H9 (cell line): ENCODE results near the gene ZNHIT2. TPM values are rescaled to one million over a fixed set of nuclear protein-coding genes. Genes with fewer than 3 reads are reported as not detected.

ENCODE experiments used
- DNase-seq: peaks from one replicate; pipeline ENCODE4 v3.0.0-alpha.2; 2017
- H2AFZ ChIP-seq: one replicate; pipeline ENCODE4 v1.6.1; 2013; ENCODE audit warnings: mild to moderate bottlenecking, low read length, control low read depth, moderate library complexity
- H2AK5ac ChIP-seq: 2 replicates; pipeline ENCODE4 v1.6.1; 2013; ENCODE audit warnings: low read length, control low read depth, mixed read lengths; ENCODE audit not compliant: insufficient read length
- H2BK120ac ChIP-seq: one replicate; pipeline ENCODE4 v1.6.1; 2013; ENCODE audit warnings: low read depth, mild to moderate bottlenecking, low read length, control low read depth, inconsistent platforms; ENCODE audit not compliant: poor library complexity, severe bottlenecking
- H2BK12ac ChIP-seq: 2 replicates; pipeline ENCODE4 v1.6.1; 2013; ENCODE audit warnings: low read length, control low read depth, mixed read lengths, low read depth; ENCODE audit not compliant: insufficient read length
- H2BK15ac ChIP-seq: 2 replicates; pipeline ENCODE4 v1.6.1; 2013; ENCODE audit warnings: low read depth, low read length, control low read depth
- H2BK20ac ChIP-seq: one replicate; pipeline ENCODE4 v1.6.1; 2013; ENCODE audit warnings: low read depth, mild to moderate bottlenecking, low read length, control low read depth, inconsistent platforms; ENCODE audit not compliant: poor library complexity, severe bottlenecking
- H2BK5ac ChIP-seq: 2 replicates; pipeline ENCODE4 v1.6.1; 2013; ENCODE audit warnings: low read length, control low read depth, mixed read lengths; ENCODE audit not compliant: insufficient read length
- H3K14ac ChIP-seq: 2 replicates; pipeline ENCODE4 v1.6.1; 2013; ENCODE audit warnings: low read length, control low read depth; ENCODE audit not compliant: insufficient read depth
- H3K18ac ChIP-seq: 2 replicates; pipeline ENCODE4 v1.6.1; 2013; ENCODE audit warnings: low read depth, mild to moderate bottlenecking, mixed read lengths, low read length, control low read depth; ENCODE audit not compliant: insufficient read length
- H3K23ac ChIP-seq: 2 replicates; pipeline ENCODE4 v1.6.1; 2013; ENCODE audit warnings: low read length, control low read depth, mixed read lengths, low read depth; ENCODE audit not compliant: insufficient read length
- H3K23me2 ChIP-seq: 2 replicates; pipeline ENCODE4 v1.6.1; 2013; ENCODE audit warnings: low read depth, mild to moderate bottlenecking, mixed read lengths, low read length, control low read depth; ENCODE audit not compliant: insufficient read length, poor library complexity, severe bottlenecking
- H3K27ac ChIP-seq: 2 replicates; pipeline ENCODE4 v1.5.1; 2013; ENCODE audit warnings: low read length, control low read depth, mixed read lengths, low read depth; ENCODE audit not compliant: insufficient read length
- H3K27me3 ChIP-seq: 2 replicates; pipeline ENCODE4 v1.6.1; 2013; ENCODE audit warnings: low read length, control low read depth, inconsistent platforms; ENCODE audit not compliant: insufficient read depth
- H3K4ac ChIP-seq: 2 replicates; pipeline ENCODE4 v1.6.1; 2013; ENCODE audit warnings: low read depth, mild to moderate bottlenecking, control low read depth, inconsistent platforms, low read length, moderate library complexity
- H3K4me1 ChIP-seq: 2 replicates; pipeline ENCODE4 v1.6.1; 2013; ENCODE audit warnings: low read length, control low read depth, inconsistent platforms; ENCODE audit not compliant: insufficient read depth
- H3K4me2 ChIP-seq: 2 replicates; pipeline ENCODE4 v1.6.1; 2013; ENCODE audit warnings: low read length, control low read depth, mixed read lengths; ENCODE audit not compliant: insufficient read length, insufficient read depth
- H3K56ac ChIP-seq: 2 replicates; pipeline ENCODE4 v1.6.1; 2013; ENCODE audit warnings: low read depth, mild to moderate bottlenecking, mixed read lengths, low read length, control low read depth; ENCODE audit not compliant: insufficient read length
- H3K79me1 ChIP-seq: 2 replicates; pipeline ENCODE4 v1.6.1; 2013; ENCODE audit warnings: low read depth, mild to moderate bottlenecking, moderate library complexity, low read length, control low read depth, inconsistent platforms; ENCODE audit not compliant: insufficient read depth, poor library complexity, severe bottlenecking
- H3K79me2 ChIP-seq: 2 replicates; pipeline ENCODE4 v1.6.1; 2013; ENCODE audit warnings: low read length, control low read depth, inconsistent platforms; ENCODE audit not compliant: insufficient read depth
- H3K9ac ChIP-seq: 2 replicates; pipeline ENCODE4 v1.6.1; 2013; ENCODE audit warnings: low read length, control low read depth, mixed read lengths; ENCODE audit not compliant: insufficient read length; ENCODE audit errors: extremely low read depth
- H3K9me3 ChIP-seq: one replicate; pipeline ENCODE4 v1.6.1; 2013; ENCODE audit warnings: low read depth, low read length, inconsistent platforms; ENCODE audit not compliant: control insufficient read depth
- H3T11ph ChIP-seq: one replicate; pipeline ENCODE4 v1.6.1; 2013; ENCODE audit warnings: mild to moderate bottlenecking, low read length, control low read depth, inconsistent platforms
- H4K20me1 ChIP-seq: one replicate; pipeline ENCODE4 v1.6.1; 2013; ENCODE audit not compliant: control insufficient read depth, insufficient read length, insufficient read depth
- H4K5ac ChIP-seq: 2 replicates; pipeline ENCODE4 v1.6.1; 2013; ENCODE audit warnings: low read depth, mild to moderate bottlenecking, mixed read lengths, low read length, control low read depth; ENCODE audit not compliant: insufficient read length
- H4K8ac ChIP-seq: replicated peaks from 2 replicates; pipeline ENCODE4 v1.6.1; 2013; ENCODE audit warnings: low read length, control low read depth, mixed read lengths, low read depth; ENCODE audit not compliant: insufficient read length
- H4K91ac ChIP-seq: 2 replicates; pipeline ENCODE4 v1.6.1; 2013; ENCODE audit warnings: low read depth, mild to moderate bottlenecking, moderate library complexity, mixed read lengths, low read length, control low read depth; ENCODE audit not compliant: insufficient read length
- H3K27ac Mint-ChIP-seq, 3 experiments: 2 replicates in 2 of 3; 3 replicates in 1 of 3; pipeline ENCODE4 v1.8.0; 2020 to 2021; ENCODE audit warnings: mixed read lengths in 3 of 3, mild to moderate bottlenecking in 1 of 3, moderate library complexity in 1 of 3
- H3K27me3 Mint-ChIP-seq: 2 replicates; pipeline ENCODE4 v1.8.0; 2021; ENCODE audit warnings: low read depth, mild to moderate bottlenecking, moderate library complexity, mixed read lengths
- H3K36me3 Mint-ChIP-seq, 3 experiments: 2 replicates in 2 of 3; 3 replicates in 1 of 3; pipeline ENCODE4 v1.8.0; 2020 to 2021; ENCODE audit warnings: low read depth in 3 of 3, mixed read lengths in 3 of 3; ENCODE audit not compliant: insufficient read depth in 1 of 3
- H3K4me1 Mint-ChIP-seq, 2 experiments: 2 replicates each; pipeline ENCODE4 v1.8.0; 2020; ENCODE audit warnings: mixed read lengths in 2 of 2
- H3K4me3 Mint-ChIP-seq, 2 experiments: 2 replicates in 1 of 2; 3 replicates in 1 of 2; pipeline ENCODE4 v1.8.0; 2020 to 2021; ENCODE audit warnings: mild to moderate bottlenecking in 2 of 2, mixed read lengths in 2 of 2, moderate library complexity in 1 of 2
- H3K9me3 Mint-ChIP-seq, 2 experiments: 2 replicates in 1 of 2; 3 replicates in 1 of 2; pipeline ENCODE4 v1.8.0; 2020; ENCODE audit warnings: mild to moderate bottlenecking in 2 of 2, mixed read lengths in 2 of 2, moderate library complexity in 1 of 2
- WGBS: extraction: QIAGEN DNeasy Blood & Tissue Kit; methylation state at CpG from one replicate; pipeline ENCODE4 v1.1.7; 2013; ENCODE audit warnings: missing lambda C conversion rate, low lambda C conversion rate, mixed read lengths; ENCODE audit not compliant: insufficient read length; ENCODE audit errors: extremely low coverage; 5-methylcytosine and 5-hydroxymethylcytosine counted together
- total RNA-seq: library from RNA; stranded (reverse); gene quantifications from 2 replicates; pipeline ENCODE4 v1.2.1, GENCODE V29; 2021
- TF ChIP-seq, protein P1 (sequence below): fragments of 200-600 bp; sonication (generic); conservative IDR thresholded peaks from 3 replicates; pipeline ENCODE4 v1.8.0; 2021; ENCODE audit warnings: antibody characterized with exemption, mild to moderate bottlenecking

Gene ZNHIT2
- total RNA-seq, 1 experiment from 2014 or later: 18.3 TPM

DNA sequence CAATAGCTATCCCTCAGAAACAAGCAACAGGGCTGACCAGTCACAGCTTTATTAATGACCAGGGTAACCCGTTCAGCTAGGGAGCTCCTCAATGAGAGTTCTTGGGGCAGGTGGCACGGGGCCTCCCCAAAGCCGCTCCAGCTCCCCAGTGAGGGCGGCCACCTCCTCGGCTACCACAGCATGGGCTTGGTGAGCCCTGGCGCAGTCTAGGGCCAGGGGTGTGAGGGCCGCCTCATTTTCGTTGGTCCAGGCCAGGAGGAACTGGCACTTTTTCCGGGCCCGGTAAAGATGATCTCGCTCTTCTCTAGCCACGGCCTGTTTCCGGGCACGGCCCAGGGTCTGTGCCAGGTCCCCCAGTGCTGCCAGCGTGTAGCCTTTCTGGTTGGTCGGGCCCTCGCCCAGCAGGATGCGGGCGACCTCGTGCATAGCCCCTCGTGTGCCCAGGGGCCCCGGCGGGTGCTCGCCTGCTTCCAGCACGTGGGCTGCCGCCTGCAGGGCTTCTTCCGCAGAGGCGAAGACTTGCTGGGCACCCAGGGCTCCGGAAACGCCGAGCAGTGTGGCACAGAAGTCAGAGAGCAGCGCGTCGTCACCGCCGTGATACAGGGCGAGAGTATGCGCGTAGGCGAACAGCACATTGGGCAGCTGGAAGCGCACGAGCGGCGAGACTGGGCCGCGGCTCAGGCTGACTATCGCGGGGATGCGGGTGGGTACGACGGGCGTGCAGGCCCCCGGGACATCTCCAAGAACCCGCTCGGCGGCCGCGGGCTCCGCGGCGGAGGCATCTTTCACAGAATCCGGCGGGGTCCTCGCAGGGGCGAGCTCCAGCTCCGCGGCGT lies 913 bp downstream of the ZNHIT2 start:
- Mint-ChIP-seq H3K4me1 (peaks cover 14 to 22% of the 10 kb centered on the region in 2 experiments), H3K27ac (peak overlapping the region; percentile 92 to 98 (median 96); a peak in 5 of 7 replicates), H3K9me3 (no peaks in the 10 kb centered on the region), H3K4me3 (peak overlapping the region; percentile 84 to 89), H3K27me3 (peaks cover 1% of the 10 kb centered on the region; the same call in 1 of the 2 replicates), H3K36me3 (peaks cover 25 to 61% (median 59%) of the 10 kb centered on the region in 3 experiments)
- no peak overlapping the region for H3K27ac ChIP-seq
- H2BK20ac ChIP-seq: no peak overlapping the region
- peak; percentile 56 for DNase-seq
- no peak overlapping the region for H2BK5ac ChIP-seq
- H3K9me3 ChIP-seq: no peaks in the 10 kb centered on the region
- H4K5ac ChIP-seq: no peak overlapping the region
- H3K23me2 ChIP-seq: peaks cover 20% of the 10 kb centered on the region
- H4K91ac ChIP-seq: no peak overlapping the region
- H3K79me2 ChIP-seq: peaks cover 6% of the 10 kb centered on the region; the same call in 1 of the 2 replicates
- H3K9ac ChIP-seq: peak overlapping the region; percentile 82
- H4K20me1 ChIP-seq: no peaks in the 10 kb centered on the region
- no peaks in the 10 kb centered on the region for H3K4me1 ChIP-seq
- H2BK12ac ChIP-seq: no peak overlapping the region
- no peak overlapping the region for H2AFZ ChIP-seq
- peak overlapping the region; percentile 91 for H3K14ac ChIP-seq
- no peaks in the 10 kb centered on the region for H3K27me3 ChIP-seq
- H2AK5ac ChIP-seq: no peak overlapping the region
- H3K4ac ChIP-seq: no peak overlapping the region; the same call in 1 of the 2 replicates
- H3K56ac ChIP-seq: no peak overlapping the region
- WGBS: no CpG with 5 or more reads among the region's 68 CpGs
- H3K18ac ChIP-seq: peak overlapping the region; percentile 88
- no peak overlapping the region for H2BK15ac ChIP-seq
- H3T11ph ChIP-seq: no peak overlapping the region
- peak overlapping the region; percentile 74 for H3K4me2 ChIP-seq
- TF ChIP-seq, protein P1, sequence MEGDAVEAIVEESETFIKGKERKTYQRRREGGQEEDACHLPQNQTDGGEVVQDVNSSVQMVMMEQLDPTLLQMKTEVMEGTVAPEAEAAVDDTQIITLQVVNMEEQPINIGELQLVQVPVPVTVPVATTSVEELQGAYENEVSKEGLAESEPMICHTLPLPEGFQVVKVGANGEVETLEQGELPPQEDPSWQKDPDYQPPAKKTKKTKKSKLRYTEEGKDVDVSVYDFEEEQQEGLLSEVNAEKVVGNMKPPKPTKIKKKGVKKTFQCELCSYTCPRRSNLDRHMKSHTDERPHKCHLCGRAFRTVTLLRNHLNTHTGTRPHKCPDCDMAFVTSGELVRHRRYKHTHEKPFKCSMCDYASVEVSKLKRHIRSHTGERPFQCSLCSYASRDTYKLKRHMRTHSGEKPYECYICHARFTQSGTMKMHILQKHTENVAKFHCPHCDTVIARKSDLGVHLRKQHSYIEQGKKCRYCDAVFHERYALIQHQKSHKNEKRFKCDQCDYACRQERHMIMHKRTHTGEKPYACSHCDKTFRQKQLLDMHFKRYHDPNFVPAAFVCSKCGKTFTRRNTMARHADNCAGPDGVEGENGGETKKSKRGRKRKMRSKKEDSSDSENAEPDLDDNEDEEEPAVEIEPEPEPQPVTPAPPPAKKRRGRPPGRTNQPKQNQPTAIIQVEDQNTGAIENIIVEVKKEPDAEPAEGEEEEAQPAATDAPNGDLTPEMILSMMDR: no peak
- no peak overlapping the region for H4K8ac ChIP-seq
- no peaks in the 10 kb centered on the region for H3K79me1 ChIP-seq
- no peak overlapping the region for H2BK120ac ChIP-seq
- H3K23ac ChIP-seq: no peak overlapping the region
